IPS-20b (cell line): Measurements from ENCODE around the gene SPATA6L.
"Not testable (repeated sequence)": the region's sequence is repeated elsewhere in the genome, so short reads cannot be mapped to it uniquely, and the experiment has no call there.

Source experiments
- H3K27ac ChIP-seq: one replicate; pipeline ENCODE4 v1.5.1; 2013; ENCODE audit warnings: low read length
- H3K27me3 ChIP-seq: 2 replicates; pipeline ENCODE4 v1.6.1; 2013; ENCODE audit warnings: mild to moderate bottlenecking, low read length, inconsistent platforms; ENCODE audit not compliant: insufficient read depth
- H3K36me3 ChIP-seq: 2 replicates; pipeline ENCODE4 v1.6.1; 2013; ENCODE audit warnings: low read depth, mild to moderate bottlenecking, inconsistent platforms, low read length, moderate library complexity; ENCODE audit not compliant: insufficient read depth
- H3K4me1 ChIP-seq: 2 replicates; pipeline ENCODE4 v1.6.1; 2013; ENCODE audit warnings: mild to moderate bottlenecking, control low read depth, inconsistent platforms, low read length, moderate library complexity; ENCODE audit not compliant: insufficient read depth
- H3K4me3 ChIP-seq: 2 replicates; pipeline ENCODE4 v1.5.1; 2013; ENCODE audit warnings: mild to moderate bottlenecking, low read length, inconsistent platforms
- H3K9ac ChIP-seq: 2 replicates; pipeline ENCODE4 v1.6.1; 2013; ENCODE audit warnings: low read depth, mild to moderate bottlenecking, inconsistent platforms, low read length, moderate library complexity
- H3K9me3 ChIP-seq: 2 replicates; pipeline ENCODE4 v1.6.1; 2013; ENCODE audit warnings: mild to moderate bottlenecking, low read depth, low read length, inconsistent platforms; ENCODE audit not compliant: insufficient read depth

The SPATA6L gene

GRCh38 chr9:4660665-4661064 is 5.6 kb downstream of the SPATA6L start:
- not testable (repeated sequence) for H3K27me3 ChIP-seq, H3K27ac ChIP-seq, H3K9ac ChIP-seq, H3K36me3 ChIP-seq, H3K4me3 ChIP-seq, H3K9me3 ChIP-seq
- peaks cover 37% of the 10 kb centered on the region for H3K4me1 ChIP-seq

- H3K9ac ChIP-seq, result no peak overlapping the region
- H3K27ac ChIP-seq, result no peak overlapping the region
- H3K4me1 ChIP-seq, result peaks cover 14% of the 10 kb centered on the region; the same call in 1 of the 2 replicates
- no peaks in the 10 kb centered on the region for H3K36me3 ChIP-seq
- no peaks in the 10 kb centered on the region for H3K27me3 ChIP-seq
- H3K9me3 ChIP-seq, result no peaks in the 10 kb centered on the region
- no peak overlapping the region for H3K4me3 ChIP-seq
Observed at GRCh38 chr9:4657426-4658159, 8.7 kb downstream of the SPATA6L start.

- Histone ChIP-seq H3K4me3 (no peak overlapping the region), H3K27me3 (no peaks in the 10 kb centered on the region), H3K36me3 (no peaks in the 10 kb centered on the region), H3K4me1 (peaks cover 14% of the 10 kb centered on the region; the same call in 1 of the 2 replicates), H3K9ac (no peak overlapping the region), H3K9me3 (no peaks in the 10 kb centered on the region), H3K27ac (no peak overlapping the region)
Observed at GRCh38 chr9:4656621-4657020, 9.7 kb downstream of the SPATA6L start.

GRCh38 chr9:4656196-4656595 is 10.1 kb downstream of the SPATA6L start:
- not testable (repeated sequence) for H3K27me3 ChIP-seq, H3K27ac ChIP-seq, H3K9me3 ChIP-seq, H3K9ac ChIP-seq, H3K4me3 ChIP-seq, H3K36me3 ChIP-seq
- H3K4me1 ChIP-seq, result peaks cover 11% of the 10 kb centered on the region; the same call in 1 of the 2 replicates

- Histone ChIP-seq H3K9me3 (no peaks in the 10 kb centered on the region), H3K4me1 (peaks cover 8% of the 10 kb centered on the region; the same call in 1 of the 2 replicates), H3K9ac (no peak overlapping the region), H3K4me3 (no peak overlapping the region), H3K27me3 (no peaks in the 10 kb centered on the region), H3K36me3 (no peaks in the 10 kb centered on the region), H3K27ac (no peak overlapping the region)
Observed at GRCh38 chr9:4654538-4654937, 11.7 kb downstream of the SPATA6L start.

GRCh38 chr9:4654084-4654483 is 12.2 kb downstream of the SPATA6L start:
- Histone ChIP-seq H3K27ac (no peak overlapping the region), H3K36me3 (no peaks in the 10 kb centered on the region), H3K4me1 (peaks cover 8% of the 10 kb centered on the region; the same call in 1 of the 2 replicates), H3K9ac (no peak overlapping the region), H3K27me3 (no peaks in the 10 kb centered on the region), H3K4me3 (no peak overlapping the region), H3K9me3 (no peaks in the 10 kb centered on the region)

GRCh38 chr9:4642351-4642750 is 23.9 kb downstream of the SPATA6L start:
- Histone ChIP-seq H3K9ac (no peak overlapping the region), H3K9me3 (no peaks in the 10 kb centered on the region), H3K4me1 (no peaks in the 10 kb centered on the region), H3K27me3 (no peaks in the 10 kb centered on the region), H3K36me3 (no peaks in the 10 kb centered on the region), H3K27ac (no peak overlapping the region), H3K4me3 (no peak overlapping the region)

- no peak overlapping the region for H3K27ac ChIP-seq
- no peak overlapping the region for H3K4me3 ChIP-seq
- H3K9ac ChIP-seq, result no peak overlapping the region
- H3K9me3 ChIP-seq, result no peaks in the 10 kb centered on the region
- no peaks in the 10 kb centered on the region for H3K27me3 ChIP-seq
- H3K36me3 ChIP-seq, result no peaks in the 10 kb centered on the region
- no peaks in the 10 kb centered on the region for H3K4me1 ChIP-seq
Observed at GRCh38 chr9:4640027-4640426, 26.3 kb downstream of the SPATA6L start.

GRCh38 chr9:4639420-4639819 is 26.9 kb downstream of the SPATA6L start:
- Histone ChIP-seq H3K9ac (no peak overlapping the region), H3K27ac (no peak overlapping the region), H3K4me3 (no peak overlapping the region), H3K9me3 (no peaks in the 10 kb centered on the region), H3K36me3 (no peaks in the 10 kb centered on the region), H3K4me1 (no peaks in the 10 kb centered on the region), H3K27me3 (no peaks in the 10 kb centered on the region)

- Histone ChIP-seq H3K4me1 (no peaks in the 10 kb centered on the region), H3K27me3 (no peaks in the 10 kb centered on the region), H3K9ac (no peak overlapping the region), H3K27ac (no peak overlapping the region), H3K4me3 (no peak overlapping the region), H3K36me3 (no peaks in the 10 kb centered on the region), H3K9me3 (no peaks in the 10 kb centered on the region)
Observed at GRCh38 chr9:4638968-4639367, 27.3 kb downstream of the SPATA6L start.

- Histone ChIP-seq H3K27ac (no peak overlapping the region), H3K9ac (no peak overlapping the region), H3K4me1 (peaks cover 9% of the 10 kb centered on the region), H3K4me3 (no peak overlapping the region), H3K9me3 (no peaks in the 10 kb centered on the region), H3K27me3 (no peaks in the 10 kb centered on the region), H3K36me3 (no peaks in the 10 kb centered on the region)
Observed at GRCh38 chr9:4630836-4631235, 35.4 kb downstream of the SPATA6L start.

GRCh38 chr9:4622016-4622415 is 44.3 kb downstream of the SPATA6L start:
- H3K27me3 ChIP-seq, result no peaks in the 10 kb centered on the region
- peaks cover 27% of the 10 kb centered on the region for H3K4me1 ChIP-seq
- no peak overlapping the region for H3K4me3 ChIP-seq
- H3K9ac ChIP-seq, result no peak overlapping the region; the same call in 1 of the 2 replicates
- H3K27ac ChIP-seq, result no peak overlapping the region
- H3K9me3 ChIP-seq, result no peaks in the 10 kb centered on the region
- no peaks in the 10 kb centered on the region for H3K36me3 ChIP-seq
